ENCODE results near the gene FMNL3. TPM values are rescaled to one million over a fixed set of nuclear protein-coding genes. Genes with fewer than 3 reads are reported as not detected.

The FMNL3 gene
- total RNA-seq, 1 donor from 2014 or later: 19.2 TPM

DNA sequence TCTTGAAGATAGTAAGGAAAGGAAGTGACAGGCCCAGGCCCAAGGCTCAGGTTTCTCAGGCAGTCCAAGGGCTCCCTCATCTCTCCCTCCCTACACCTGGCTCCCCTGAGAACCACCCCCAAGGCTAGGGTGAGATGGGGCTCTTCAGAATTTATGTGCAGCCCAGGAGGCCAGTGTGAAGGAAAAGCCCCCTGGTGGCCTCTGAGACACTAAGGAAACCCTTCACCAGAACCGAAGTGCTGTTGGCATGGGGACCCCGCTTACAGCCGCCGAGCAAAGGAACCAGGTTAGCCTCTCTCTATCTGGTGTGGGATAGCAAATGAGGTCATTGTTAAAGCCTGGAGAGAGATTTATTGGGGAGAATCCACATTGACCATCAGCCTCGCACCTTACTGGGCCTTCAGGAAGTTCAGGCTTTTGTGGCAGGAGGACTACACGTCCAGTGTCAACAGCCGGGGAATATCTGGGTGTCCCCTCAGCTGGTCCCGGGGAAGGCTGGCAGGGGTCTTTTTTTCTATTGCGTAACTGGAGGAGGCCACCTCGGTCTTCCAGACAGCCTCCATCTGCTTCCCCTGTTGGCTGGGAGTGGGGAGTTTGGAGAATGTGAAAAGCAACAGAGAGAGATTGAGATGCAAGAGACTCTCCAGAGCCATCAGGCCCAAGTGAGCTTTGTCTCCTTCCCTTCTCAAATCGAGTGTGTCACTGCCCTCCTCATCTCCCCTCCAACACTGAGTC lies 119.9 kb downstream of the FMNL3 start:
- Mint-ChIP-seq H3K27ac (no peak overlapping the region), H3K4me3 (no peak overlapping the region), H3K9me3 (peaks cover 15% of the 10 kb centered on the region), H3K4me1 (no peaks in the 10 kb centered on the region), H3K27me3 (ENCODE audit: low read depth) (no peaks in the 10 kb centered on the region), H3K36me3 (peaks cover 20% of the 10 kb centered on the region)
- no peak for TF ChIP-seq CTCF (IDR thresholded peaks at IDR 0.05; ENCODE audit: unreplicated experiment)
- no peak for DNase-seq (ENCODE audit: low spot score in 2 of 2, unreplicated experiment in 2 of 2)

Other genes starting within 250 kb of the FMNL3 start
- 1.8 to 2.5 TPM (median 2.3 TPM) in 3 replicates for gene KCNH3, start 168.4 kb downstream of the FMNL3 start, total RNA-seq
- 65.6 to 72.4 TPM (median 68.1 TPM) in 3 replicates for gene MCRS1, start 139.3 kb downstream of the FMNL3 start, total RNA-seq
- 0.29 to 0.50 TPM (median 0.40 TPM) in 3 replicates for gene FAM186B, start 101.8 kb downstream of the FMNL3 start, total RNA-seq
- 56.7 to 62.0 TPM (median 56.9 TPM) in 3 replicates for gene PRPF40B, start 83.8 kb downstream of the FMNL3 start, total RNA-seq
- gene TMBIM6, start 34.2 kb upstream of the FMNL3 start, total RNA-seq: 296 to 312 TPM (median 297 TPM) in 3 replicates
- gene NCKAP5L, start 121.0 kb upstream of the FMNL3 start, total RNA-seq: 42.2 to 44.4 TPM (median 44.4 TPM) in 3 replicates
- gene BCDIN3D, start 135.7 kb upstream of the FMNL3 start, total RNA-seq: 5.3 to 5.7 TPM (median 5.6 TPM) in 3 replicates
- gene FAIM2, start 196.5 kb upstream of the FMNL3 start, total RNA-seq: 0.13 to 0.47 TPM (median 0.29 TPM) in 3 replicates
- not detected in 3 replicates for gene AQP2, start 243.3 kb upstream of the FMNL3 start, total RNA-seq